GM15510 (cell line): ENCODE results near the gene ATG4B.

Experiments used
- POLR2A ChIP-seq: IDR thresholded peaks from 3 replicates; pipeline ENCODE4 v1.6.1; 2011; ENCODE audit warnings: borderline replicate concordance; ENCODE audit not compliant: insufficient read length; ENCODE audit errors: extremely low read depth

The ATG4B gene

GRCh38 chr2:241649404-241649803, 11.9 kb downstream of the ATG4B start:
- TF ChIP-seq POLR2A: no peak

GRCh38 chr2:241649927-241650326, 12.4 kb downstream of the ATG4B start:
- TF ChIP-seq POLR2A: no peak

- no peak for TF ChIP-seq POLR2A
Measured at GRCh38 chr2:241652142-241652541, 14.6 kb downstream of the ATG4B start.

GRCh38 chr2:241652722-241653121, 15.2 kb downstream of the ATG4B start:
- TF ChIP-seq POLR2A: no peak

- no peak for TF ChIP-seq POLR2A
Measured at GRCh38 chr2:241653210-241653750, 15.8 kb downstream of the ATG4B start.

GRCh38 chr2:241654551-241654950, 17.1 kb downstream of the ATG4B start:
- no peak for TF ChIP-seq POLR2A

- TF ChIP-seq POLR2A: no peak
Measured at GRCh38 chr2:241655516-241656189, 18.2 kb downstream of the ATG4B start.

GRCh38 chr2:241656190-241656741, 18.8 kb downstream of the ATG4B start:
- no peak for TF ChIP-seq POLR2A

- TF ChIP-seq POLR2A: no peak
Measured at GRCh38 chr2:241657786-241658254, 20.3 kb downstream of the ATG4B start.

GRCh38 chr2:241658296-241658695, 20.8 kb downstream of the ATG4B start:
- TF ChIP-seq POLR2A: no peak

GRCh38 chr2:241659150-241659739, 21.8 kb downstream of the ATG4B start:
- TF ChIP-seq POLR2A: no peak

- TF ChIP-seq POLR2A: no peak
Measured at GRCh38 chr2:241660593-241661213, 23.2 kb downstream of the ATG4B start.

GRCh38 chr2:241665731-241666440, 28.4 kb downstream of the ATG4B start:
- no peak for TF ChIP-seq POLR2A

GRCh38 chr2:241666627-241667400, 29.3 kb downstream of the ATG4B start:
- no peak for TF ChIP-seq POLR2A
